HCT116 (cell line): ENCODE results near the gene TCERG1L. TPM values are rescaled to one million over a fixed set of nuclear protein-coding genes. Genes with fewer than 3 reads are reported as not detected.

ENCODE experiments used
- ATAC-seq: fragments of 200-7000 bp; cut with Tn5 transposase; 2 replicates; pipeline ENCODE4 v1.9.1; 2020; ENCODE audit warnings: mild to moderate bottlenecking, moderate library complexity
- BruUV-seq: library from RNA; stranded (reverse); fragments of 400-500 nt; replicated peaks from 2 replicates; lab custom pipeline; 2021; lab: Mats Ljungman, UMichigan
- CTCF ChIA-PET: fragments of 300-600 bp; sonication (Branson Sonifier 250); formaldehyde crosslinking; loops from one replicate; lab custom pipeline; 2021; ENCODE audit warnings: antibody characterized with exemption; lab: Charles Lee
- POLR2A ChIA-PET: fragments of 300-600, 350-600 bp; sonication (Branson Sonifier 250); formaldehyde crosslinking; loops from one replicate; lab custom pipeline; 2021; ENCODE audit warnings: antibody characterized with exemption; lab: Charles Lee
- RAD21 ChIA-PET, 2 experiments: fragments of 300-600 bp; sonication (Branson Sonifier 250); formaldehyde crosslinking; loops; one replicate each; lab custom pipeline; 2023; ENCODE audit warnings: low total read pairs in 2 of 2; ENCODE audit not compliant: uncharacterized antibody in 2 of 2, unreplicated experiment in 2 of 2, low non-redundant PET in 1 of 2; lab: Charles Lee
- DNase-seq: peaks from one replicate; pipeline ENCODE4 v3.0.0-alpha.2; 2010; ENCODE audit warnings: low read depth, low spot score
- H2AFZ ChIP-seq: fragments of 200-600 bp; shearing (Covaris generic), sonication (generic); 2 replicates; pipeline ENCODE4 v1.6.1; 2017; ENCODE audit warnings: low read depth, mixed run types, mixed read lengths, antibody characterized with exemption, low read length; ENCODE audit not compliant: poor library complexity, severe bottlenecking
- H3K27ac ChIP-seq: 2 replicates; pipeline ENCODE4 v1.5.1; 2012; ENCODE audit warnings: low read depth, low read length
- H3K27me3 ChIP-seq: fragments of 200-600 bp; sonication (generic); 2 replicates; pipeline ENCODE4 v1.6.1; 2016; ENCODE audit warnings: mixed run types, low read length, mixed read lengths; ENCODE audit not compliant: insufficient read depth
- H3K36me3 ChIP-seq, 2 experiments: fragments of 200-500 bp in 1 of 2; fragments of 200-600 bp in 1 of 2; sonication (Bioruptor generic) in 1 of 2; sonication (generic) in 1 of 2; 2 replicates each; pipeline versions ENCODE4 v1.5.1 to v1.6.1; 2014 to 2016; ENCODE audit warnings: low read length in 2 of 2, inconsistent platforms in 1 of 2, mixed read lengths in 1 of 2, mixed run types in 1 of 2; ENCODE audit not compliant: insufficient read depth in 2 of 2, control insufficient read depth in 1 of 2
- H3K4me1 ChIP-seq, 2 experiments: fragments of 200-600 bp in 1 of 2; sonication (generic) in 1 of 2; 2 replicates each; pipeline versions ENCODE4 v1.5.1 to v1.6.1; 2012 to 2017; ENCODE audit warnings: low read length in 2 of 2, inconsistent platforms in 1 of 2, mild to moderate bottlenecking in 1 of 2, mixed read lengths in 1 of 2, mixed run types in 1 of 2, moderate library complexity in 1 of 2; ENCODE audit not compliant: insufficient read depth in 2 of 2, control insufficient read depth in 1 of 2
- H3K4me2 ChIP-seq: fragments of 200-600 bp; sonication (generic); 2 replicates; pipeline ENCODE4 v1.6.1; 2017; ENCODE audit warnings: mixed run types, low read length, mixed read lengths
- H3K4me3 ChIP-seq, 2 experiments: fragments of 200-600 bp in 1 of 2; sonication (generic) in 1 of 2; replicated peaks in 1 of 2; 2 replicates each; pipeline ENCODE4 v1.5.1; 2011 to 2016; ENCODE audit warnings: low read length in 2 of 2, control low read depth in 1 of 2, low read depth in 1 of 2, mild to moderate bottlenecking in 1 of 2, mixed read lengths in 1 of 2, mixed run types in 1 of 2
- H3K79me2 ChIP-seq: fragments of 200-600 bp; sonication (generic); 2 replicates; pipeline ENCODE4 v1.6.1; 2017; ENCODE audit warnings: mild to moderate bottlenecking, mixed run types, low read length, moderate library complexity, mixed read lengths; ENCODE audit not compliant: insufficient read depth
- H3K9ac ChIP-seq: fragments of 200-600 bp; sonication (generic); 2 replicates; pipeline ENCODE4 v1.6.1; 2016; ENCODE audit warnings: low read length, mixed read lengths
- H3K9me2 ChIP-seq: fragments of 200-600 bp; sonication (generic), shearing (Covaris generic); 2 replicates; pipeline ENCODE4 v1.6.1; 2017; ENCODE audit warnings: mixed run types, mild to moderate bottlenecking, moderate library complexity; ENCODE audit not compliant: insufficient read depth
- H3K9me3 ChIP-seq, 2 experiments: fragments of 200-500 bp in 1 of 2; fragments of 200-600 bp in 1 of 2; sonication (Bioruptor generic) in 1 of 2; sonication (generic) in 1 of 2; 2 replicates each; pipeline ENCODE4 v1.6.1; 2014 to 2017; ENCODE audit warnings: low read length in 2 of 2, mixed read lengths in 2 of 2, inconsistent platforms in 1 of 2, low read depth in 1 of 2, mild to moderate bottlenecking in 1 of 2, mixed run types in 1 of 2, moderate library complexity in 1 of 2; ENCODE audit not compliant: control insufficient read depth in 1 of 2, insufficient read depth in 1 of 2
- H4K20me1 ChIP-seq: fragments of 200-600 bp; sonication (generic), shearing (Covaris generic); 2 replicates; pipeline ENCODE4 v1.6.1; 2017; ENCODE audit warnings: mixed run types, mild to moderate bottlenecking, moderate library complexity; ENCODE audit not compliant: insufficient read depth
- CBX3 ChIP-seq: IDR thresholded peaks from 2 replicates; pipeline ENCODE4 v1.6.1; 2012; ENCODE audit warnings: low read depth
- CEBPB ChIP-seq: IDR thresholded peaks from 2 replicates; pipeline ENCODE4 v1.6.1; 2012; ENCODE audit warnings: low read depth
- EGR1 ChIP-seq: IDR thresholded peaks from 2 replicates; pipeline ENCODE4 v1.6.1; 2012; ENCODE audit warnings: low read depth
- EZH2 ChIP-seq: fragments of 200-600 bp; sonication (generic); IDR thresholded peaks from 2 replicates; pipeline ENCODE4 v1.6.1; 2017; ENCODE audit warnings: antibody characterized with exemption, mixed run types
- EZH2phosphoT487 ChIP-seq: fragments of 200-600 bp; IDR thresholded peaks from 2 replicates; pipeline ENCODE4 v1.6.1; 2018; ENCODE audit warnings: antibody characterized with exemption, borderline replicate concordance
- JUND ChIP-seq: IDR thresholded peaks from 2 replicates; pipeline ENCODE4 v1.6.1; 2012
- POLR2AphosphoS5 ChIP-seq: IDR thresholded peaks from 2 replicates; pipeline ENCODE4 v1.6.1; 2011; ENCODE audit warnings: mild to moderate bottlenecking, low read depth, low read length, moderate library complexity
- SIN3A ChIP-seq: IDR thresholded peaks from 2 replicates; pipeline ENCODE4 v1.6.1; 2012; ENCODE audit warnings: low read depth
- SP1 ChIP-seq: IDR thresholded peaks from 2 replicates; pipeline ENCODE4 v1.6.1; 2012; ENCODE audit warnings: low read depth
- TCF7L2 ChIP-seq: IDR thresholded peaks from 2 replicates; pipeline ENCODE4 v1.7.0; 2011; ENCODE audit warnings: borderline replicate concordance, inconsistent platforms; ENCODE audit not compliant: insufficient read depth, insufficient read length; ENCODE audit errors: extremely low read depth
- ZFX ChIP-seq: fragments of 450-650 bp; IDR thresholded peaks from 2 replicates; pipeline ENCODE4 v1.6.1; 2017
- ZNF274 ChIP-seq: fragments of 200-500 bp; sonication (Bioruptor generic); IDR thresholded peaks from 2 replicates; pipeline ENCODE4 v1.6.1; 2014; ENCODE audit warnings: mild to moderate bottlenecking, low read depth, low read length, inconsistent platforms
- intact Hi-C: fragments of 100-400 bp; cut with micrococcal nuclease; formaldehyde crosslinking; loops from 2 replicates; pipeline ENCODE4 v1.10.0; 2022
- total RNA-seq: library from RNA; stranded (reverse); gene quantifications from one replicate; pipeline ENCODE4 v1.2.1, GENCODE V29; 2021; ENCODE audit not compliant: unreplicated experiment
- TF ChIP-seq, protein P1 (sequence below): IDR thresholded peaks from 2 replicates; pipeline ENCODE4 v1.6.1; 2012
- TF ChIP-seq, protein P2 (sequence below): IDR thresholded peaks from 2 replicates; pipeline ENCODE4 v1.6.1; 2012; ENCODE audit warnings: low read depth
- TF ChIP-seq, protein P3 (sequence below): IDR thresholded peaks from 2 replicates; pipeline ENCODE4 v1.6.1; 2012

Gene TCERG1L
- total RNA-seq, 1 experiment from 2014 or later, result not detected

DNA sequence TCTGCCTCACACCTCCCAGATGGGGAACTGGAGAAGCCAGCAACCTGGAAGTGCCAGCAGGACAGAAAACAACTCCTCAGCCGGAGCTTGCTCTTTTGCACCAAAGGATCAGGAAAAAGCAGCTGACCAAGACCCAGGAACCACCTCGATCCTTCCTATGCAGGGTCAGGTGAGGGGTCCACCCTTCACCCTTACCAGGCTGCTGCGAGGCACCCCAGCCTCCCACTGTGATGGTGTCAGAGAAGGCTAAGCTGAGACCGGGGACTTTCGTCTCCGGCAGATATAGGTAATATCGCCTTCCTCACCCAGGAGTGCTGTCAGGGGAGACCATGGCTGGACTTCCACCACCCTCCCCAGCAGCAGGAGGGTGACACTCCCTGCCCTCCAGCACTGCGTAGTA is 254.7 kb downstream of the TCERG1L start:
- Histone ChIP-seq H3K4me3 (no peak overlapping the region), H3K79me2 (no peaks in the 10 kb centered on the region), H3K9me2 (no peaks in the 10 kb centered on the region), H3K36me3 (no peaks in the 10 kb centered on the region), H3K9ac (no peak overlapping the region), H3K9me3 (no peaks in the 10 kb centered on the region), H3K27ac (no peak overlapping the region), H3K4me1 (no peaks in the 10 kb centered on the region), H2AFZ (no peak overlapping the region), H3K27me3 (no peaks in the 10 kb centered on the region), H4K20me1 (no peaks in the 10 kb centered on the region), H3K4me2 (no peak overlapping the region)
- ATAC-seq, result no peak
- RAD21 ChIA-PET, result no interaction called here
- DNase-seq, result no peak
- CTCF ChIA-PET, result no interaction called here
- TF ChIP-seq EZH2, result no peak
- TF ChIP-seq ZFX, result no peak
- TF ChIP-seq, protein P1, sequence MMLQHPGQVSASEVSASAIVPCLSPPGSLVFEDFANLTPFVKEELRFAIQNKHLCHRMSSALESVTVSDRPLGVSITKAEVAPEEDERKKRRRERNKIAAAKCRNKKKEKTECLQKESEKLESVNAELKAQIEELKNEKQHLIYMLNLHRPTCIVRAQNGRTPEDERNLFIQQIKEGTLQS, result no peak
- TF ChIP-seq ZNF274, result no peak
- no peak for TF ChIP-seq TCF7L2
- no peak for TF ChIP-seq CEBPB
- TF ChIP-seq JUND, result no peak
- no peak for TF ChIP-seq SP1
- TF ChIP-seq, protein P2, sequence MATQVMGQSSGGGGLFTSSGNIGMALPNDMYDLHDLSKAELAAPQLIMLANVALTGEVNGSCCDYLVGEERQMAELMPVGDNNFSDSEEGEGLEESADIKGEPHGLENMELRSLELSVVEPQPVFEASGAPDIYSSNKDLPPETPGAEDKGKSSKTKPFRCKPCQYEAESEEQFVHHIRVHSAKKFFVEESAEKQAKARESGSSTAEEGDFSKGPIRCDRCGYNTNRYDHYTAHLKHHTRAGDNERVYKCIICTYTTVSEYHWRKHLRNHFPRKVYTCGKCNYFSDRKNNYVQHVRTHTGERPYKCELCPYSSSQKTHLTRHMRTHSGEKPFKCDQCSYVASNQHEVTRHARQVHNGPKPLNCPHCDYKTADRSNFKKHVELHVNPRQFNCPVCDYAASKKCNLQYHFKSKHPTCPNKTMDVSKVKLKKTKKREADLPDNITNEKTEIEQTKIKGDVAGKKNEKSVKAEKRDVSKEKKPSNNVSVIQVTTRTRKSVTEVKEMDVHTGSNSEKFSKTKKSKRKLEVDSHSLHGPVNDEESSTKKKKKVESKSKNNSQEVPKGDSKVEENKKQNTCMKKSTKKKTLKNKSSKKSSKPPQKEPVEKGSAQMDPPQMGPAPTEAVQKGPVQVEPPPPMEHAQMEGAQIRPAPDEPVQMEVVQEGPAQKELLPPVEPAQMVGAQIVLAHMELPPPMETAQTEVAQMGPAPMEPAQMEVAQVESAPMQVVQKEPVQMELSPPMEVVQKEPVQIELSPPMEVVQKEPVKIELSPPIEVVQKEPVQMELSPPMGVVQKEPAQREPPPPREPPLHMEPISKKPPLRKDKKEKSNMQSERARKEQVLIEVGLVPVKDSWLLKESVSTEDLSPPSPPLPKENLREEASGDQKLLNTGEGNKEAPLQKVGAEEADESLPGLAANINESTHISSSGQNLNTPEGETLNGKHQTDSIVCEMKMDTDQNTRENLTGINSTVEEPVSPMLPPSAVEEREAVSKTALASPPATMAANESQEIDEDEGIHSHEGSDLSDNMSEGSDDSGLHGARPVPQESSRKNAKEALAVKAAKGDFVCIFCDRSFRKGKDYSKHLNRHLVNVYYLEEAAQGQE, result no peak
- no peak for TF ChIP-seq SIN3A
- TF ChIP-seq, protein P3, sequence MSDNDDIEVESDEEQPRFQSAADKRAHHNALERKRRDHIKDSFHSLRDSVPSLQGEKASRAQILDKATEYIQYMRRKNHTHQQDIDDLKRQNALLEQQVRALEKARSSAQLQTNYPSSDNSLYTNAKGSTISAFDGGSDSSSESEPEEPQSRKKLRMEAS, result no peak
- no peak for TF ChIP-seq POLR2AphosphoS5
- TF ChIP-seq EZH2phosphoT487, result no peak
- TF ChIP-seq EGR1, result no peak
- TF ChIP-seq CBX3, result no peak
- no TSS peak for BruUV-seq
- POLR2A ChIA-PET, result no interaction called here
- intact Hi-C loops, result no loop called here
